Esophagus muscularis mucosa (tissue), 4 donors: ENCODE results near the gene RRBP1. TPM values are rescaled to one million over a fixed set of nuclear protein-coding genes. Genes with fewer than 3 reads are reported as not detected.
"Not testable (repeated sequence)": the region's sequence is repeated elsewhere in the genome, so short reads cannot be mapped to it uniquely, and the experiment has no call there.

Experiments
- DNase-seq: peaks from one replicate; pipeline ENCODE4 v3.0.0-alpha.2; 2017; ENCODE audit errors: extremely low spot score
- H3K27ac ChIP-seq, 4 donors: fragments of 200-600 bp; sonication (generic); replicated peaks in 1 of 4; 1 replicate in 3 of 4; 2 replicates in 1 of 4; pipeline ENCODE4 v1.5.1; 2016 to 2019; ENCODE audit warnings: mild to moderate bottlenecking in 1 of 4
- H3K27me3 ChIP-seq, 4 donors: fragments of 200-600 bp; sonication (generic); one replicate each; pipeline versions ENCODE4 v1.5.1 to v1.6.0; 2016 to 2019
- H3K36me3 ChIP-seq, 4 donors: fragments of 200-600 bp; sonication (generic); one replicate each; pipeline ENCODE4 v1.5.1; 2016 to 2019
- H3K4me1 ChIP-seq, 4 donors: fragments of 200-600 bp; sonication (generic); one replicate each; pipeline ENCODE4 v1.5.1; 2016 to 2019
- H3K4me3 ChIP-seq, 4 donors: fragments of 200-600 bp; sonication (generic); 1 replicate in 2 of 4; 2 replicates in 2 of 4; pipeline ENCODE4 v1.5.1; 2016 to 2019; ENCODE audit warnings: mild to moderate bottlenecking in 4 of 4, moderate library complexity in 1 of 4
- H3K9me3 ChIP-seq, 4 donors: fragments of 200-600 bp; sonication (generic); 1 replicate in 3 of 4; 2 replicates in 1 of 4; pipeline ENCODE4 v1.5.1; 2016 to 2019
- EP300 ChIP-seq: sonication (generic); formaldehyde crosslinking; IDR thresholded peaks from one replicate; pipeline ENCODE4 v1.6.1; 2017; ENCODE audit warnings: antibody characterized with exemption
- POLR2A ChIP-seq: fragments of 450-650 bp; IDR thresholded peaks from one replicate; pipeline ENCODE4 v1.6.1; 2017; ENCODE audit warnings: antibody characterized with exemption, moderate library complexity, mild to moderate bottlenecking, low read depth
- POLR2AphosphoS5 ChIP-seq, 2 donors: sonication (generic); formaldehyde crosslinking; IDR thresholded peaks; one replicate each; pipeline ENCODE4 v1.6.1; 2017; ENCODE audit warnings: antibody characterized with exemption in 2 of 2
- WGBS: methylation state at CpG from one replicate; pipeline ENCODE4 v1.1.5; 2018; 5-methylcytosine and 5-hydroxymethylcytosine counted together
- intact Hi-C: fragments of 100-400 bp; cut with DNase I; formaldehyde crosslinking; loops from one replicate; pipeline ENCODE4 v1.15.1; 2023
- total RNA-seq, 4 donors: library from RNA; depleted of rRNA; stranded (reverse); fragments of >200 nt; gene quantifications; one replicate each; pipeline versions ENCODE4 v1.1.0 to v1.2.1, GENCODE V29; 2016
- TF ChIP-seq, protein P1 (sequence below), 3 experiments: fragments of 200-600 bp in 2 of 3; fragments of 450-650 bp in 1 of 3; sonication (generic) in 2 of 3; IDR thresholded peaks; one replicate each; pipeline ENCODE4 v1.5.1; 2017 to 2019; ENCODE audit warnings: antibody characterized with exemption in 3 of 3, mild to moderate bottlenecking in 2 of 3, moderate library complexity in 1 of 3

Gene RRBP1
- total RNA-seq, 4 donors from 2014 or later, result 61.5 to 86.6 (median 65.4) TPM

- H3K4me3 ChIP-seq, result no peak overlapping the region
Observed at GRCh38 chr20:17709361-17710293, 27.6 kb upstream of the RRBP1 start.

GRCh38 chr20:17708675-17709360, 26.8 kb upstream of the RRBP1 start:
- Histone ChIP-seq H3K27me3 (no peaks in the 10 kb centered on the region), H3K36me3 (no peaks in the 10 kb centered on the region), H3K27ac (no peak overlapping the region), H3K9me3 (no peaks in the 10 kb centered on the region), H3K4me1 (peaks cover 4 to 18% (median 10%) of the 10 kb centered on the region in 4 donors), H3K4me3 (no peak overlapping the region)
- no peak for DNase-seq
- intact Hi-C loops, result no loop called here
- TF ChIP-seq, protein P1, sequence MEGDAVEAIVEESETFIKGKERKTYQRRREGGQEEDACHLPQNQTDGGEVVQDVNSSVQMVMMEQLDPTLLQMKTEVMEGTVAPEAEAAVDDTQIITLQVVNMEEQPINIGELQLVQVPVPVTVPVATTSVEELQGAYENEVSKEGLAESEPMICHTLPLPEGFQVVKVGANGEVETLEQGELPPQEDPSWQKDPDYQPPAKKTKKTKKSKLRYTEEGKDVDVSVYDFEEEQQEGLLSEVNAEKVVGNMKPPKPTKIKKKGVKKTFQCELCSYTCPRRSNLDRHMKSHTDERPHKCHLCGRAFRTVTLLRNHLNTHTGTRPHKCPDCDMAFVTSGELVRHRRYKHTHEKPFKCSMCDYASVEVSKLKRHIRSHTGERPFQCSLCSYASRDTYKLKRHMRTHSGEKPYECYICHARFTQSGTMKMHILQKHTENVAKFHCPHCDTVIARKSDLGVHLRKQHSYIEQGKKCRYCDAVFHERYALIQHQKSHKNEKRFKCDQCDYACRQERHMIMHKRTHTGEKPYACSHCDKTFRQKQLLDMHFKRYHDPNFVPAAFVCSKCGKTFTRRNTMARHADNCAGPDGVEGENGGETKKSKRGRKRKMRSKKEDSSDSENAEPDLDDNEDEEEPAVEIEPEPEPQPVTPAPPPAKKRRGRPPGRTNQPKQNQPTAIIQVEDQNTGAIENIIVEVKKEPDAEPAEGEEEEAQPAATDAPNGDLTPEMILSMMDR (IDR thresholded peaks at IDR 0.05), result no peak
- no peak for TF ChIP-seq POLR2A
- TF ChIP-seq EP300, result no peak
- TF ChIP-seq POLR2AphosphoS5 (IDR thresholded peaks at IDR 0.05), result no peak
- WGBS, result 95% methylated on average over 7 of the region's 7 CpGs

More at GRCh38 chr20:17709361-17710293, 27.6 kb upstream of the RRBP1 start:
- WGBS, result 80% methylated on average over 11 of the region's 12 CpGs
- intact Hi-C loops, result no loop called here
- Histone ChIP-seq H3K36me3 (no peaks in the 10 kb centered on the region), H3K9me3 (no peaks in the 10 kb centered on the region), H3K4me1 (peaks cover 4 to 26% (median 17%) of the 10 kb centered on the region in 4 donors), H3K27ac (no peak overlapping the region), H3K27me3 (no peaks in the 10 kb centered on the region)
- DNase-seq, result no peak
- TF ChIP-seq POLR2AphosphoS5 (IDR thresholded peaks at IDR 0.05), result no peak
- no peak for TF ChIP-seq POLR2A
- TF ChIP-seq, protein P1 (IDR thresholded peaks at IDR 0.05), result no peak
- TF ChIP-seq EP300, result no peak

- H3K4me1 ChIP-seq, result peaks cover 4 to 13% (median 8%) of the 10 kb centered on the region in 4 donors
- DNase-seq, H3K9me3 ChIP-seq, intact Hi-C loops, H3K36me3 ChIP-seq, H3K27me3 ChIP-seq, H3K4me3 ChIP-seq, H3K27ac ChIP-seq: not testable (repeated sequence)
- 90% methylated on average over 3 of the region's 3 CpGs for WGBS
Observed at GRCh38 chr20:17707951-17708350, 25.9 kb upstream of the RRBP1 start.

DNA sequence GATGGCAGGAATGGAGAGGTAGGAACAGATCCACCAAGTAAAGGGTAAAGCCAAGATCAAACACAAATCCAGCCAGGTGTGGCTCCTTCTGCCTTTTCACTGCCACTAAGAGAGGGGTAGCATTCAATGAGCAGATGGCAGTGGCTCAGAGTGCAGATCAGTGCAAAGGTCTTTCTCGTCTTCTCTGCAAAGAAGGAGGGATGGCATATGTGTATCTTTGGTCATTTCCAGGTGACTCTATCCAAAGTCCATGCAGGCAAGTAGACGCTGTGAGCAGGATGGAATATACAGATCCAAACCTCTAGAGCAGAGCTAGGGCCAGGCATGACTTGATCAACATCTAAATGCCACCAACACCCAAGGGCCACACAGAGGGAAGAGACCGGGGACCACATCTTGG, 24.6 kb upstream of the RRBP1 start:
- Histone ChIP-seq H3K36me3 (no peaks in the 10 kb centered on the region), H3K4me3 (no peak overlapping the region), H3K27ac (no peak overlapping the region), H3K27me3 (no peaks in the 10 kb centered on the region), H3K9me3 (no peaks in the 10 kb centered on the region), H3K4me1 (peaks cover 0 to 11% (median 6%) of the 10 kb centered on the region in 4 donors)
- intact Hi-C loops, result no loop called here
- 67% methylated on average over 3 of the region's 3 CpGs for WGBS
- TF ChIP-seq EP300, result no peak
- no peak for TF ChIP-seq POLR2A
- no peak for TF ChIP-seq POLR2AphosphoS5 (IDR thresholded peaks at IDR 0.05)
- TF ChIP-seq, protein P1 (IDR thresholded peaks at IDR 0.05), result no peak
- no peak for DNase-seq

DNA sequence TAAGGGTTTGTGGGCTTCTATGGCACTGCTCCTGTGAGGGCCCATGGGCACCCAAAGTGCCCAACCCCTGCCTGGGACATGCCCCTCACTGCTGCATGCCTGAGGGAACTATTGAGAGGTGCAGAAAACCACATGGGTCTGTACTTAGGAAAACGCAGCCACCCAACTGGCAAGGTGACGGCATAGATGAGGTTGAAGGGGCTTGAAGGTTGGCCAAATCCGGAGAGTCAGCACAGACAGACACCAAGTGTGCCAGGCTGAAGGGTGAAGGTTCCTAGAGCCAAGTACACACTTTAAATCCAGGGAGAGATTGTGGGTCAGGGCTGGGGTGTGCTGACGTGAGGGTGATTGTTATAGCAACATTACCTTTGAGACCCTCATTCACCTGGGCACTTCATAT, 23.9 kb upstream of the RRBP1 start:
- WGBS, result 88% methylated on average over 4 of the region's 4 CpGs
- peaks cover 0 to 4% (median 3%) of the 10 kb centered on the region in 4 donors for H3K4me1 ChIP-seq
- no peaks in the 10 kb centered on the region for H3K36me3 ChIP-seq
- H3K27ac ChIP-seq, result no peak overlapping the region
- H3K4me3 ChIP-seq, result no peak overlapping the region
- H3K27me3 ChIP-seq, result no peaks in the 10 kb centered on the region
- DNase-seq, result no peak
- H3K9me3 ChIP-seq, result no peaks in the 10 kb centered on the region
- no peak for TF ChIP-seq POLR2A
- TF ChIP-seq, protein P1 (IDR thresholded peaks at IDR 0.05), result no peak
- TF ChIP-seq EP300, result no peak
- TF ChIP-seq POLR2AphosphoS5 (IDR thresholded peaks at IDR 0.05), result no peak
- intact Hi-C loops, result no loop called here
